ENCODE measurements around the gene SF3B2.

- TF ChIP-seq CTCF (IDR thresholded peaks at IDR 0.05 in 2 of 3, conservative IDR thresholded peaks at IDR 0.05 in 1 of 3; ENCODE audit: insufficient read depth in 2 of 3, low read depth in 1 of 3, low read length in 3 of 3), result no peak
- TF ChIP-seq E2F6 (IDR thresholded peaks at IDR 0.05; ENCODE audit: borderline replicate concordance in 1 of 2, extremely low read depth in 1 of 2, insufficient read depth in 1 of 2, insufficient read length in 1 of 2, low read depth in 1 of 2, low read length in 1 of 2, poor library complexity in 1 of 2, severe bottlenecking in 1 of 2), result no peak
- no peak for TF ChIP-seq NFYB (IDR thresholded peaks at IDR 0.05; ENCODE audit: extremely low read depth, insufficient read length)
- TF ChIP-seq SRF (CRISPR knock-in tag; IDR thresholded peaks at IDR 0.05), result no peak
- no peak for TF ChIP-seq ZNF644 (tag; IDR thresholded peaks at IDR 0.05; ENCODE audit: low read depth)
- no peak for TF ChIP-seq ZBTB7A (IDR thresholded peaks at IDR 0.05; ENCODE audit: borderline replicate concordance, control insufficient read depth, low read depth, low read length)
- TF ChIP-seq TFAM (CRISPR knock-in tag; conservative IDR thresholded peaks at IDR 0.05), result no peak
- TF ChIP-seq TSC22D4 (tag; IDR thresholded peaks at IDR 0.05), result no peak
These were observed 23.1 kb downstream of the SF3B2 start for GRCh38 chr11:66075273-66075672.

Data from K562 (cell line).